H1 (cell line): ENCODE data around the gene RPS6KB2. TPM values are rescaled to one million over a fixed set of nuclear protein-coding genes. Genes with fewer than 3 reads are reported as not detected.

Source experiments
- CTCF ChIA-PET: fragments of 300-600 bp; sonication (Branson Sonifier 250); formaldehyde crosslinking; loops from one replicate; lab custom pipeline; 2021; ENCODE audit not compliant: partially characterized antibody; lab: Charles Lee
- POLR2A ChIA-PET: fragments of 300-600 bp; sonication (Branson Sonifier 250); formaldehyde crosslinking; loops from one replicate; lab custom pipeline; 2021; ENCODE audit warnings: inconsistent platforms; ENCODE audit not compliant: partially characterized antibody; lab: Charles Lee
- DNase-seq, 2 experiments: peaks; one replicate each; pipeline versions ENCODE4 v3.0.0 to v3.0.0-alpha.2; 2010 to 2022; ENCODE audit warnings: low spot score in 2 of 2, low read depth in 1 of 2, mixed read lengths in 1 of 2
- FAIRE-seq: peaks from 2 replicates; lab custom pipeline; 2011; peaks lifted over from hg19 to GRCh38; lab: Jason Lieb, UNC
- H2AFZ ChIP-seq: 2 replicates; pipeline ENCODE4 v1.8.1; 2012; ENCODE audit warnings: low read length, inconsistent platforms
- H2AK5ac ChIP-seq: 2 replicates; pipeline ENCODE4 v1.6.1; 2013; ENCODE audit warnings: low read depth, low read length
- H2BK120ac ChIP-seq: replicated peaks from 2 replicates; pipeline ENCODE3; 2013; ENCODE audit warnings: low read depth, low read length, inconsistent platforms
- H2BK12ac ChIP-seq: 2 replicates; pipeline ENCODE4 v1.6.1; 2013; ENCODE audit warnings: low read depth, low read length
- H2BK15ac ChIP-seq: 2 replicates; pipeline ENCODE4 v1.6.1; 2013; ENCODE audit warnings: low read length
- H2BK20ac ChIP-seq: 2 replicates; pipeline ENCODE4 v1.6.1; 2013; ENCODE audit warnings: low read length
- H2BK5ac ChIP-seq: 2 replicates; pipeline ENCODE4 v1.6.1; 2013; ENCODE audit warnings: low read depth, low read length
- H3K14ac ChIP-seq: 2 replicates; pipeline ENCODE4 v1.6.1; 2013; ENCODE audit warnings: inconsistent platforms; ENCODE audit not compliant: insufficient read length
- H3K18ac ChIP-seq: 2 replicates; pipeline ENCODE4 v1.6.1; 2013; ENCODE audit warnings: low read length; ENCODE audit errors: extremely low read depth
- H3K23ac ChIP-seq: 2 replicates; pipeline ENCODE4 v1.6.1; 2013; ENCODE audit warnings: inconsistent platforms; ENCODE audit not compliant: insufficient read length
- H3K23me2 ChIP-seq: 2 replicates; pipeline ENCODE4 v1.6.1; 2013; ENCODE audit warnings: low read depth, low read length
- H3K27ac ChIP-seq: 2 replicates; pipeline ENCODE4 v1.6.1; 2011; ENCODE audit warnings: low read depth, low read length, inconsistent platforms
- H3K27me3 ChIP-seq, 4 experiments: replicated peaks in 1 of 4; 1 replicate in 1 of 4; 2 replicates in 3 of 4; pipeline versions ENCODE4 v1.6.1 to v1.8.1; 2011 to 2013; ENCODE audit warnings: low read length in 3 of 4, mild to moderate bottlenecking in 3 of 4, inconsistent platforms in 2 of 4, mixed read lengths in 2 of 4, moderate library complexity in 1 of 4; ENCODE audit not compliant: control insufficient read depth in 3 of 4, insufficient read depth in 3 of 4; ENCODE audit errors: extremely low read depth in 1 of 4
- H3K36me3 ChIP-seq, 4 experiments: 2 replicates each; pipeline versions ENCODE4 v1.6.1 to v1.8.1; 2011 to 2013; ENCODE audit warnings: mild to moderate bottlenecking in 4 of 4, low read length in 3 of 4, moderate library complexity in 2 of 4, control low read depth in 1 of 4, inconsistent platforms in 1 of 4; ENCODE audit not compliant: insufficient read depth in 4 of 4, control insufficient read depth in 2 of 4
- H3K4ac ChIP-seq: replicated peaks from 2 replicates; pipeline ENCODE3; 2013; ENCODE audit warnings: low read length, low read depth, mixed read lengths, inconsistent platforms; ENCODE audit not compliant: insufficient read length
- H3K4me1 ChIP-seq, 4 experiments: replicated peaks in 1 of 4; 1 replicate in 1 of 4; 2 replicates in 3 of 4; pipeline versions ENCODE4 v1.6.1 to v1.8.1; 2011 to 2013; ENCODE audit warnings: low read length in 3 of 4, inconsistent platforms in 2 of 4, mixed read lengths in 1 of 4; ENCODE audit not compliant: insufficient read depth in 4 of 4, control insufficient read depth in 3 of 4
- H3K4me2 ChIP-seq, 2 experiments: 2 replicates each; pipeline versions ENCODE4 v1.6.1 to v1.8.1; 2011 to 2013; ENCODE audit warnings: low read depth in 2 of 2, low read length in 2 of 2, control low read depth in 1 of 2, inconsistent platforms in 1 of 2, mild to moderate bottlenecking in 1 of 2; ENCODE audit not compliant: insufficient read depth in 1 of 2
- H3K4me3 ChIP-seq, 4 experiments: fragments of 200-600, 300-600 bp in 1 of 4; sonication (generic), shearing (Covaris generic), sonication (Bioruptor Twin) in 1 of 4; 2 replicates each; pipeline versions ENCODE4 v1.5.1 to v1.8.1; 2011 to 2016; ENCODE audit warnings: low read length in 4 of 4, low read depth in 3 of 4, control low read depth in 2 of 4, inconsistent platforms in 2 of 4, mild to moderate bottlenecking in 2 of 4, mixed read lengths in 1 of 4, moderate library complexity in 1 of 4; ENCODE audit not compliant: insufficient read depth in 2 of 4; ENCODE audit errors: extremely low read depth in 1 of 4
- H3K56ac ChIP-seq: replicated peaks from 2 replicates; pipeline ENCODE3; 2013; ENCODE audit warnings: low read depth, mild to moderate bottlenecking, mixed read lengths, low read length, inconsistent platforms; ENCODE audit not compliant: insufficient read length
- H3K79me1 ChIP-seq: 2 replicates; pipeline ENCODE4 v1.6.1; 2013; ENCODE audit warnings: low read depth, low read length, control low read depth
- H3K79me2 ChIP-seq, 2 experiments: 2 replicates each; pipeline versions ENCODE4 v1.6.1 to v1.8.1; 2012 to 2013; ENCODE audit warnings: low read length in 2 of 2, mild to moderate bottlenecking in 2 of 2, inconsistent platforms in 1 of 2; ENCODE audit not compliant: insufficient read depth in 2 of 2, control insufficient read depth in 1 of 2
- H3K9ac ChIP-seq, 4 experiments: replicated peaks in 1 of 4; 1 replicate in 1 of 4; 2 replicates in 3 of 4; pipeline versions ENCODE4 v1.6.1 to v1.8.1; 2011 to 2013; ENCODE audit warnings: low read depth in 3 of 4, low read length in 3 of 4, control low read depth in 2 of 4, mild to moderate bottlenecking in 2 of 4, moderate library complexity in 2 of 4, inconsistent platforms in 1 of 4; ENCODE audit errors: extremely low read depth in 1 of 4
- H3K9me3 ChIP-seq, 2 experiments: 2 replicates each; pipeline versions ENCODE4 v1.6.1 to v1.8.1; 2012 to 2013; ENCODE audit warnings: mild to moderate bottlenecking in 2 of 2, moderate library complexity in 2 of 2, control low read depth in 1 of 2, inconsistent platforms in 1 of 2, low read depth in 1 of 2, low read length in 1 of 2, mixed read lengths in 1 of 2; ENCODE audit not compliant: insufficient read depth in 2 of 2
- H4K20me1 ChIP-seq, 2 experiments: replicated peaks in 1 of 2; 2 replicates each; pipeline versions ENCODE3 to v1.8.1; 2011 to 2013; ENCODE audit warnings: inconsistent platforms in 2 of 2, low read length in 2 of 2, mild to moderate bottlenecking in 1 of 2; ENCODE audit not compliant: insufficient read depth in 2 of 2, control insufficient read depth in 1 of 2
- H4K5ac ChIP-seq: 2 replicates; pipeline ENCODE4 v1.6.1; 2013; ENCODE audit warnings: low read length, low read depth, mixed read lengths, inconsistent platforms; ENCODE audit not compliant: insufficient read length
- H4K8ac ChIP-seq: 2 replicates; pipeline ENCODE4 v1.8.0; 2013; ENCODE audit warnings: mild to moderate bottlenecking, moderate library complexity, low read length, inconsistent platforms; ENCODE audit not compliant: insufficient read depth; ENCODE audit errors: extremely low read depth
- H4K91ac ChIP-seq: replicated peaks from 2 replicates; pipeline ENCODE3; 2013; ENCODE audit warnings: low read length, mixed read lengths, inconsistent platforms; ENCODE audit not compliant: insufficient read length
- CHD1 ChIP-seq: IDR thresholded peaks from 2 replicates; pipeline ENCODE4 v1.6.1; 2012; ENCODE audit warnings: low read depth, low read length, improper control_type of control experiment
- GABPA ChIP-seq: IDR thresholded peaks from 2 replicates; pipeline ENCODE4 v1.6.1; 2011; ENCODE audit warnings: mild to moderate bottlenecking, low read length, moderate library complexity, borderline replicate concordance; ENCODE audit not compliant: insufficient read depth
- JUN ChIP-seq: IDR thresholded peaks from 2 replicates; pipeline ENCODE4 v1.6.1; 2011; ENCODE audit warnings: low read depth, mild to moderate bottlenecking, improper control_type of control experiment, low read length
- KDM1A ChIP-seq: fragments of 200-600, 300-600 bp; sonication (generic); IDR thresholded peaks from 2 replicates; pipeline ENCODE4 v1.7.1; 2016; ENCODE audit warnings: mild to moderate bottlenecking, low read length, borderline replicate concordance
- POLR2A ChIP-seq, 2 experiments: IDR thresholded peaks; 1 replicate in 1 of 2; 2 replicates in 1 of 2; pipeline ENCODE4 v1.6.1; 2011; ENCODE audit warnings: low read depth in 2 of 2, low read length in 2 of 2, mild to moderate bottlenecking in 2 of 2; ENCODE audit errors: control extremely low read depth in 1 of 2
- RAD21 ChIP-seq, 2 experiments: IDR thresholded peaks in 1 of 2; conservative IDR thresholded peaks in 1 of 2; 2 replicates each; pipeline ENCODE4 v1.6.1; 2011; ENCODE audit warnings: low read depth in 2 of 2, low read length in 2 of 2, improper control_type of control experiment in 1 of 2, inconsistent platforms in 1 of 2, mild to moderate bottlenecking in 1 of 2, moderate library complexity in 1 of 2
- RBBP5 ChIP-seq: IDR thresholded peaks from 2 replicates; pipeline ENCODE4 v1.7.1; 2012; ENCODE audit warnings: low read depth, mild to moderate bottlenecking, inconsistent platforms, low read length, moderate library complexity, borderline replicate concordance
- SP4 ChIP-seq: IDR thresholded peaks from 2 replicates; pipeline ENCODE4 v1.6.1; 2012; ENCODE audit warnings: low read length, inconsistent platforms
- SRF ChIP-seq: IDR thresholded peaks from 2 replicates; pipeline ENCODE4 v1.6.1; 2011; ENCODE audit warnings: mild to moderate bottlenecking, low read depth, low read length, moderate library complexity
- WGBS, 2 experiments: shearing (Covaris generic) in 1 of 2; methylation state at CpG; one replicate each; pipeline versions ENCODE4 v1.1.6 to v1.1.7; 2013 to 2015; ENCODE audit warnings: low lambda C conversion rate in 2 of 2, mixed read lengths in 2 of 2, inconsistent platforms in 1 of 2, low coverage in 1 of 2, missing lambda C conversion rate in 1 of 2; ENCODE audit not compliant: insufficient replicate concordance in 2 of 2, insufficient coverage in 1 of 2, insufficient read length in 1 of 2; ENCODE audit errors: extremely low coverage in 1 of 2, missing lambda C conversion rate in 1 of 2; 5-methylcytosine and 5-hydroxymethylcytosine counted together
- polyA plus RNA-seq, 7 experiments: library from polyadenylated mRNA; depleted of rRNA in 3 of 7; stranded (reverse) in 5 of 7; unstranded in 2 of 7; fragments of >200 nt in 5 of 7; fragments of 200-250 nt in 2 of 7; gene quantifications; 1 replicate in 5 of 7; 2 replicates in 1 of 7; 4 replicates in 1 of 7; pipeline versions ENCODE4 v1.2.1 to v1.2.3, GENCODE V29; 2011 to 2013; ENCODE audit warnings: missing spikeins in 2 of 7, mixed read lengths in 2 of 7
- total RNA-seq: library from RNA; stranded (reverse); fragmentation: NEBNext Ultra II Directional; extraction: Animal tissue kit (Norgen Biotek cat#: 25700); gene quantifications from 2 replicates; pipeline ENCODE4 v1.2.1, GENCODE V29; 2021
- TF ChIP-seq, protein P1 (sequence below), 3 experiments: IDR thresholded peaks; 1 replicate in 2 of 3; 2 replicates in 1 of 3; pipeline versions ENCODE4 v1.5.1 to v1.6.1; 2011; ENCODE audit warnings: low read length in 3 of 3, mild to moderate bottlenecking in 3 of 3, inconsistent platforms in 2 of 3, low read depth in 1 of 3, moderate library complexity in 1 of 3; ENCODE audit not compliant: insufficient read depth in 1 of 3; ENCODE audit errors: control extremely low read depth in 1 of 3

Gene RPS6KB2
- total and polyA plus RNA-seq, 2 of the 8 experiments (the other 6 are each of a cell fraction or from before 2014, with no cell fraction given): 41.0 to 47.1 TPM

DNA sequence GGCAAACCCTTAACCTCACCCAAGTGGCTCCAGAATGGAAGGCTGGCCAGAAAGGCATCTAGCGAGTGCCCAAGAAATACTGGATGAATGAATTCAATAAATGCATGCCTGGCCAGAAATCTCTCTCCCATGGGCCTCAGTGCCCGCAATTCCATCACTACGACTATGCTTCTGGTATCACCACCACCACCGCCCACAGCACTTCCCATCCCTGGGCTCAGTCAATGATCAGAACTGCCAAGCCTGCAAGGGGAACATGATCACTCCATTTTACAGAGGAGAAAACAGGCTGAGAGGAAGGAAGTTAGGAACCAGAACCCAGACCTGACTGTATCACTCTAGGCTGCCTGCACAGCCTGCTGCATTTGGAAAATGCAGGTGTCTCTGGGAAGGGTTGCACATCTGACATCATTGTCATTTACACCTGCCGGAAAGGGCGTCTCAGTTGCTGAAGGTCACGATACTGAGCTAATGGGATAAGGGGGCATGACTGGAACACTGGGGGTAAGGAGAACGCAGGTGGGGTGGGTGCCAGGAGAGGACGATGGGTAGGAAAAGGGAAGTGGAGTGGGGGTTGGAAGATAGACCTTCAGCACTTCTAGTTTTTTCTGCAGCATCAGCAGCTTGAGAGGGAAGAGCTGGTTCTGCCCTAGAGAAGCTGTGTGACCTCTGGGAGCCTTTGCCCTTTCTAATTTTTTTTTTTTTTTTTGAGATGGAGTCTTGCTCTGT, 21.0 kb downstream of the RPS6KB2 start:
- Histone ChIP-seq H3K79me1 (no peaks in the 10 kb centered on the region), H2BK20ac (no peak overlapping the region), H3K4ac (no peak overlapping the region), H3K36me3 (no peaks in the 10 kb centered on the region), H4K8ac (no peak overlapping the region), H3K9ac (no peak overlapping the region), H3K4me3 (no peak overlapping the region), H3K4me1 (no peaks in the 10 kb centered on the region), H2AK5ac (no peak overlapping the region), H3K27me3 (no peaks in the 10 kb centered on the region), H4K5ac (no peak overlapping the region), H2BK15ac (no peak overlapping the region), H3K56ac (no peak overlapping the region), H3K27ac (no peak overlapping the region), H2BK12ac (no peak overlapping the region), H3K9me3 (no peaks in the 10 kb centered on the region), H3K79me2 (no peaks in the 10 kb centered on the region), H2AFZ (no peak overlapping the region), H3K14ac (no peak overlapping the region), H2BK120ac (no peak overlapping the region), H4K91ac (no peak overlapping the region), H3K23me2 (no peaks in the 10 kb centered on the region), H2BK5ac (no peak overlapping the region), H4K20me1 (no peaks in the 10 kb centered on the region), H3K18ac (no peak overlapping the region), H3K23ac (no peak overlapping the region), H3K4me2 (no peak overlapping the region)
- ChIA-PET CTCF (interaction anchor here (0.6 to 1.3 kb wide), 4 partner anchors 18 to 206 kb away, joined by 3 to 4 read pairs (median 3); partner anchors contain the start of gene PPP1CA), POLR2A (interaction anchor here (0.8 to 1.4 kb wide), 6 partner anchors 10 to 40 kb away, joined by 3 to 7 read pairs (median 4); partner anchors contain the start of gene RPS6KB2)
- FAIRE-seq: no peak
- WGBS, 2 experiments: 96% methylated on average over 9 of the region's 9 CpGs; no CpG with 5 or more reads in 1 of the 2 experiments
- no peak for DNase-seq
- TF ChIP-seq SRF (no peak), RAD21 (IDR thresholded peaks at IDR 0.05 in 1 of 2, conservative IDR thresholded peaks at IDR 0.05 in 1 of 2; ENCODE audit: low read depth in 2 of 2, low read length in 2 of 2) (no peak), SP4 (no peak), RBBP5 (no peak), POLR2A (IDR thresholded peaks at IDR 0.05; ENCODE audit: control extremely low read depth in 1 of 2, low read depth in 2 of 2, low read length in 2 of 2) (no peak), CHD1 (no peak), KDM1A (no peak), JUN (no peak), GABPA (no peak)
- TF ChIP-seq, protein P1, sequence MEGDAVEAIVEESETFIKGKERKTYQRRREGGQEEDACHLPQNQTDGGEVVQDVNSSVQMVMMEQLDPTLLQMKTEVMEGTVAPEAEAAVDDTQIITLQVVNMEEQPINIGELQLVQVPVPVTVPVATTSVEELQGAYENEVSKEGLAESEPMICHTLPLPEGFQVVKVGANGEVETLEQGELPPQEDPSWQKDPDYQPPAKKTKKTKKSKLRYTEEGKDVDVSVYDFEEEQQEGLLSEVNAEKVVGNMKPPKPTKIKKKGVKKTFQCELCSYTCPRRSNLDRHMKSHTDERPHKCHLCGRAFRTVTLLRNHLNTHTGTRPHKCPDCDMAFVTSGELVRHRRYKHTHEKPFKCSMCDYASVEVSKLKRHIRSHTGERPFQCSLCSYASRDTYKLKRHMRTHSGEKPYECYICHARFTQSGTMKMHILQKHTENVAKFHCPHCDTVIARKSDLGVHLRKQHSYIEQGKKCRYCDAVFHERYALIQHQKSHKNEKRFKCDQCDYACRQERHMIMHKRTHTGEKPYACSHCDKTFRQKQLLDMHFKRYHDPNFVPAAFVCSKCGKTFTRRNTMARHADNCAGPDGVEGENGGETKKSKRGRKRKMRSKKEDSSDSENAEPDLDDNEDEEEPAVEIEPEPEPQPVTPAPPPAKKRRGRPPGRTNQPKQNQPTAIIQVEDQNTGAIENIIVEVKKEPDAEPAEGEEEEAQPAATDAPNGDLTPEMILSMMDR (IDR thresholded peaks at IDR 0.05; ENCODE audit: control extremely low read depth in 1 of 3, insufficient read depth in 1 of 3, low read depth in 1 of 3, low read length in 3 of 3): no peak
